Uterus (tissue), 4 donors: Measurements from ENCODE around the gene ZBTB3. TPM values are rescaled to one million over a fixed set of nuclear protein-coding genes. Genes with fewer than 3 reads are reported as not detected.
A peak's percentile ranks its signal among the peaks of the same experiment; 100 is the strongest.

Experiments used
- DNase-seq, 2 donors: peaks; one replicate each; pipeline ENCODE4 v3.0.0-alpha.2; 2019 to 2020
- H3K27ac ChIP-seq, 2 donors: fragments of 200-600 bp; sonication (generic); 1 replicate in 1 of 2; 2 replicates in 1 of 2; pipeline ENCODE4 v1.5.1; 2016 to 2018
- H3K27me3 ChIP-seq, 2 donors: fragments of 200-600 bp; sonication (generic); one replicate each; pipeline ENCODE4 v1.5.1; 2018 to 2019; ENCODE audit warnings: control low read depth in 1 of 2
- H3K36me3 ChIP-seq, 2 donors: fragments of 200-600 bp; sonication (generic); one replicate each; pipeline ENCODE4 v1.5.1; 2019; ENCODE audit warnings: control low read depth in 1 of 2
- H3K4me1 ChIP-seq, 2 donors: fragments of 200-600 bp; sonication (generic); one replicate each; pipeline ENCODE4 v1.5.1; 2018 to 2019; ENCODE audit warnings: control low read depth in 1 of 2
- H3K4me3 ChIP-seq, 2 donors: fragments of 200-600 bp; sonication (generic); 1 replicate in 1 of 2; 2 replicates in 1 of 2; pipeline ENCODE4 v1.5.1; 2018 to 2019; ENCODE audit warnings: mild to moderate bottlenecking in 1 of 2
- H3K9me3 ChIP-seq, 2 donors: fragments of 200-600 bp; sonication (generic); one replicate each; pipeline ENCODE4 v1.5.1; 2019; ENCODE audit warnings: control low read depth in 1 of 2
- CTCF ChIP-seq, 4 experiments: fragments of 200-600 bp in 2 of 4; fragments of 450-650 bp in 2 of 4; sonication (generic) in 2 of 4; IDR thresholded peaks; one replicate each; pipeline ENCODE4 v1.5.1; 2016 to 2019; ENCODE audit warnings: antibody characterized with exemption in 4 of 4, mild to moderate bottlenecking in 2 of 4, moderate library complexity in 1 of 4
- POLR2A ChIP-seq, 2 donors: fragments of 450-650 bp; IDR thresholded peaks; one replicate each; pipeline ENCODE4 v1.6.1; 2016; ENCODE audit warnings: antibody characterized with exemption in 2 of 2, mild to moderate bottlenecking in 1 of 2, moderate library complexity in 1 of 2
- intact Hi-C: fragments of 100-400 bp; cut with DNase I; formaldehyde crosslinking; loops from one replicate; pipeline ENCODE4 v1.15.1; 2023; ENCODE audit warnings: low total_unique reads
- total RNA-seq, 4 donors: library from RNA; depleted of rRNA in 3 of 4; stranded (reverse); fragments of >200 nt in 3 of 4; gene quantifications; one replicate each; pipeline versions ENCODE4 v1.1.0 to v1.2.4, GENCODE V29; 2014 to 2023
- donor health status: DM: yes; HTN: yes; CAD: no.

Gene ZBTB3
- total RNA-seq, 4 donors from 2014 or later, result 0.59 to 28.9 (median 18.3) TPM

DNA sequence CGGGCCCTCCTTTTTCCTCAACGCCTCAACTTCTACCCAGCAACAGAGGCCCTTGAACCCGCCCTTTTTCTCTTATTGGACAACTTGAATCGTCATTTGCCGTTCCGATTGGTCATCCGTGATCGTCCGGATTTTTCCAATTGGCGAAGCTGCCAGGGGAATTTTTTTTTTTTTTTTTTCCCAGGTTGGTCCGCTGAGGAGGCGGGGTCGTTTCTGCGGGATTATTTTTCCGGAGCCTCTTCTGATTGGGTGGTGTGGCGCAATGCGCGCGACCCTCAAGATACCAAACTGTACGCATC is 26.1 kb downstream of the ZBTB3 start:
- DNase-seq, result peak; percentile 81 to 94
- Histone ChIP-seq H3K4me1 (peaks cover 12 to 13% of the 10 kb centered on the region in 2 donors), H3K27ac (peak overlapping the region; percentile 87 to 92), H3K36me3 (no peaks in the 10 kb centered on the region), H3K4me3 (peak overlapping the region; percentile 51 to 74), H3K27me3 (no peaks in the 10 kb centered on the region), H3K9me3 (no peaks in the 10 kb centered on the region)
- TF ChIP-seq CTCF (IDR thresholded peaks at IDR 0.05) (no peak), POLR2A (IDR thresholded peaks at IDR 0.05) (no peak)
- intact Hi-C loops, result no loop called here

DNA sequence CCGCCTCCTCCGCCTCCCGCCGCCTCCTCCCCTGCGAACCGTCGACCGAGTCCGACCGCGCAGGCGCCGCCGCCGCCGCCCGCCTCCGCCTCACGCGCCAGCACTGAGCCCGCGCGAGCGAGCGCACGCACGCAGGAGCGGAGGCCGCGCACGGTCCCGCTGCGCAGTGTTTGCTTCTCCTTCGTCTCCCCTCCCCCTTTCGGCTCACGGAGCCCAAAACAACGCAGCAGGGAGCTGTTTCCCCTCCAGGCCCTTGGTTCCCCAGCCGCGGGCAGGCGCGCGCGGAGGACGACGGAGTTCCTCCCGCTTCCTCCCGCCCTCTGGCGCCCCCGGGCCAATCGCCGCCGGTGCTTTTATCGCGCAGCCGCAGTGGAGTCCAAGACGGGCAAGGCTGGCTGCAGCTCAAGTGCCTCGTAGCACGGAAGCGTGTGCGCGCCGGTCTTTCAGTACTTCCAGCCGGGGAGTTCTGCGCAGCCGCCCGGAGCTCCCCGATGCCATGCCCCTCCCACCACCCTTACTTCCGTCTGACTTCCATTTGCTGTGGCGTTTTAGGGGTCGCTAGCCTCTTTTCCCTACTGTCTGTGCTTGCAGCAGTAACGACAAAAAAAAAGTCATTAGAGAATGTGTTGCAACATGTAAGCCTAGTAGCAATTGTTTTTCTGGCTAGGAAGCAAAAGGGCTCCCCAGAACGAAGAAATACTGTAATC is 26.6 kb downstream of the ZBTB3 start, which contains the start of gene HNRNPUL2:
HNRNPUL2 (minus strand) TSS at position 293 of the 707 bp plus-strand sequence. CDS start 301 bp downstream, outside the sequence.
- DNase-seq, result peak; percentile 98 to 99
- Histone ChIP-seq H3K9me3 (no peaks in the 10 kb centered on the region), H3K4me1 (peaks cover 12 to 13% of the 10 kb centered on the region in 2 donors), H3K36me3 (no peaks in the 10 kb centered on the region), H3K27me3 (no peaks in the 10 kb centered on the region), H3K27ac (peak within 1 kb of the TSS; percentile 87 to 92), H3K4me3 (peak within 1 kb of the TSS; percentile 51 to 74)
- TF ChIP-seq POLR2A (IDR thresholded peaks at IDR 0.05) (peak; percentile 80 to 97), CTCF (IDR thresholded peaks at IDR 0.05) (peak in 1 of 4 experiments; percentile 20)
- intact Hi-C loops, result no loop called here

DNA sequence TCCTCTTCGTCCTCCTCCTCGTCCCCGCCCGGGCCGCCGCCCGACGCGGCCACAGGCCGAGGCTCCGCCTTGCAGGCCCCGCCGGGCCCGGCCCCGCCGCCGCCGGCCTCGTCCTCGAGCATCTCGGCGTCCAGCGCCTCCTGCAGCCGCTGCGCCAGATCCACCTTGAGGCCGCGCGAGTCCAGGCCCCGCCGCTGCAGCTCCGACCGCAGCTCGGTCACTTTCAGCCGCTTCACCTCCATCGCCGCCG is 27.1 kb downstream of the ZBTB3 start:
- Histone ChIP-seq H3K27me3 (no peaks in the 10 kb centered on the region), H3K27ac (peak overlapping the region; percentile 87 to 92), H3K36me3 (no peaks in the 10 kb centered on the region), H3K9me3 (no peaks in the 10 kb centered on the region), H3K4me1 (peaks cover 12 to 13% of the 10 kb centered on the region in 2 donors), H3K4me3 (peak overlapping the region; percentile 51 to 74)
- DNase-seq, result no peak
- TF ChIP-seq CTCF (IDR thresholded peaks at IDR 0.05), result no peak
- no peak for TF ChIP-seq POLR2A (IDR thresholded peaks at IDR 0.05)
- intact Hi-C loops, result no loop called here

DNA sequence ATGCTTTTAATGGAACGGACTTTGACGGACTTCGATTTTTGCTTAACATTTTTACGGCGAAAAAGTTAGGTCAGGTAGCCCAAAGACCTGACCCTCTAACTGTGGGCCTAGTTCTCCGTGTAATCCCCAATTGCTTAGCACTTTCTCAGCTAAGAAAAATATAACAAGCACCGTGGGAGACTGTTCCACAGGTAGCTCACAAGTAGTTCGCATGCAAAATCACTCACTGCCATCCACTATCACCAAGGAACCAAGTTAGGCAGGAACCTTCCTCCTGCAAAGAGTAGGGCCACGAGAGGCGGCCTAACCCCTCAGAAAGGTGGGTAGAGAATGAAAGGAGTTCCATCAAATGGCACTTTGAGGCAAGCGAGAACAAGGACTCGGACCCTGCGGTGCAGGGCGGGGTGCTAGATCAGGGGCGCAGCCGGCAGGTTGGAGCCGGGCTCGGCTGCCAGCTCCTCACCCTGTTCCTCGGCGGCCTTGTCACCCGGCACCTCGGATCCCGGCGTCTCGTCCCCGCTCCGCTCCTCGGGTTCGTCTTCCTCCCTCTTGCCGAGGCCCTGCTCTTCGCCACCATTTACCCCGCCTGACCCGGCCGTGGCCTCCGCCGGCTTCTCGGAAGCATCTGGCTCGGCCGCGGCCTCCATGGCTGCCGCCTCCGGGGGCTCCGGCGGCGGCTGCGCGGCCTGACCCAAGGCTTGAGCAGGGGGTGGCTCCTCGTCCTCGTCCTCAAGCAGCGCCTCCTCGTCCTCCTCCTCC is 27.6 kb downstream of the ZBTB3 start:
- Histone ChIP-seq H3K27me3 (no peaks in the 10 kb centered on the region), H3K36me3 (no peaks in the 10 kb centered on the region), H3K9me3 (no peaks in the 10 kb centered on the region), H3K27ac (peak overlapping the region; percentile 87 to 92), H3K4me1 (peaks cover 12 to 13% of the 10 kb centered on the region in 2 donors), H3K4me3 (peak overlapping the region; percentile 51 to 74)
- peak in 1 of 2 donors; percentile 40 for DNase-seq
- no peak for TF ChIP-seq POLR2A (IDR thresholded peaks at IDR 0.05)
- no peak for TF ChIP-seq CTCF (IDR thresholded peaks at IDR 0.05)
- intact Hi-C loops, result no loop called here

DNA sequence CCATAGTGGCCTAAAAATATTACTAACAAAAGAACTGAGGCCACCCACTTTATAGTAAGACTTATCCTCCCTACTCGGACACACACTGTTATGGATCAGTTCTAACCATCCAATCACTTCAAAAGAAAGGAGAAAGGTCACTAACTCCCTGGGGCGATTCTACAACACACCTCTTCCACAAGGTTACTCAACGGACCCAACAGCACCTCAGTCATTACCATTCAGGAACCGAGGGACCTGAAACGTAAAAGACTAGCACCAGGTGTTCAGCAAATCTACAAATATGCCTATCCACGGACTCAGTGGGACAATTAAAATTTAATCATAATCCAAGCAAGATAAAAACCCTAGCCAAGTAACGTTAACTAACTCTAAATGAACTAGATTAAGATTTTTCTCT is 28.3 kb downstream of the ZBTB3 start:
- peak overlapping the region; percentile 87 to 92 for H3K27ac ChIP-seq
- DNase-seq, result no peak
- no peaks in the 10 kb centered on the region for H3K27me3 ChIP-seq
- peaks cover 12% of the 10 kb centered on the region in 2 donors for H3K4me1 ChIP-seq
- TF ChIP-seq POLR2A (IDR thresholded peaks at IDR 0.05), result no peak
- TF ChIP-seq CTCF (IDR thresholded peaks at IDR 0.05), result no peak
- H3K9me3 ChIP-seq, result no peaks in the 10 kb centered on the region
- H3K4me3 ChIP-seq, result peak overlapping the region; percentile 51 to 74
- no peaks in the 10 kb centered on the region for H3K36me3 ChIP-seq
- intact Hi-C loops, result no loop called here
